Spleen (tissue), 7 donors: Measurements from ENCODE around the gene IL24.

Experiments used
- POLR2AphosphoS5 ChIP-seq, 3 donors: sonication (generic); formaldehyde crosslinking; IDR thresholded peaks; one replicate each; pipeline ENCODE4 v1.5.1; 2017; ENCODE audit warnings: antibody characterized with exemption in 3 of 3
- TF ChIP-seq, protein P1 (sequence below), 11 experiments: fragments of 200-600 bp in 7 of 11; fragments of 450-650 bp in 4 of 11; sonication (generic) in 4 of 11; IDR thresholded peaks in 8 of 11; conservative IDR thresholded peaks in 3 of 11; 1 replicate in 7 of 11; 2 replicates in 4 of 11; pipeline versions ENCODE4 v1.4.0 to v1.8.0; 2016 to 2021; ENCODE audit warnings: antibody characterized with exemption in 11 of 11, inconsistent platforms in 4 of 11, mild to moderate bottlenecking in 1 of 11
- donor health status: DM: no; HTN: no; CAD: no; lungs with moderate emphysema.
- donor health status: DM: no; HTN: no; CAD: no.
- donor health status: DM: no; HTN: no; CAD: no.

DNA sequence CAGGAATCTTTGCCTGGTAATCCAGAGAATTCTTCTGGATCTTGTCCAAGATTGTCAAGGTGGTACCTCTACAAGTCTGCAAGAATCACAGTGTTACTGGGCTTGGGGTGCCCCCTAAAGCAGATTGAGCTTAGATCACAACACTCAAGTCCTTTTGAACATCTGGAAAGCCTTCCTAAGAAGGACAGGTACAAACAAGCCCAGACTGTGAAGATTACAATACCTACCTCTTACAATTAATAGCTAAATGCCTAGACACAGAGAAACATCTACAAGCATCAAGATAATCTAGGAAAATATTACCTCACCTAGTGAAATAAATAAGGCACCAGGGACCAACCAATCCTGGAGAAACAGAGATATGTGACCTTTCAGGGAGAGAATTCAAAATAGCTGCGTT is 49.3 kb upstream of the IL24 start:
- no peak for TF ChIP-seq POLR2AphosphoS5 (IDR thresholded peaks at IDR 0.05)
- TF ChIP-seq, protein P1, sequence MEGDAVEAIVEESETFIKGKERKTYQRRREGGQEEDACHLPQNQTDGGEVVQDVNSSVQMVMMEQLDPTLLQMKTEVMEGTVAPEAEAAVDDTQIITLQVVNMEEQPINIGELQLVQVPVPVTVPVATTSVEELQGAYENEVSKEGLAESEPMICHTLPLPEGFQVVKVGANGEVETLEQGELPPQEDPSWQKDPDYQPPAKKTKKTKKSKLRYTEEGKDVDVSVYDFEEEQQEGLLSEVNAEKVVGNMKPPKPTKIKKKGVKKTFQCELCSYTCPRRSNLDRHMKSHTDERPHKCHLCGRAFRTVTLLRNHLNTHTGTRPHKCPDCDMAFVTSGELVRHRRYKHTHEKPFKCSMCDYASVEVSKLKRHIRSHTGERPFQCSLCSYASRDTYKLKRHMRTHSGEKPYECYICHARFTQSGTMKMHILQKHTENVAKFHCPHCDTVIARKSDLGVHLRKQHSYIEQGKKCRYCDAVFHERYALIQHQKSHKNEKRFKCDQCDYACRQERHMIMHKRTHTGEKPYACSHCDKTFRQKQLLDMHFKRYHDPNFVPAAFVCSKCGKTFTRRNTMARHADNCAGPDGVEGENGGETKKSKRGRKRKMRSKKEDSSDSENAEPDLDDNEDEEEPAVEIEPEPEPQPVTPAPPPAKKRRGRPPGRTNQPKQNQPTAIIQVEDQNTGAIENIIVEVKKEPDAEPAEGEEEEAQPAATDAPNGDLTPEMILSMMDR (IDR thresholded peaks at IDR 0.05 in 8 of 11, conservative IDR thresholded peaks at IDR 0.05 in 3 of 11) = no peak
